Measurements from ENCODE around the gene CEP72. TPM values are rescaled to one million over a fixed set of nuclear protein-coding genes. Genes with fewer than 3 reads are reported as not detected.
"Not testable (repeated sequence)": the region's sequence is repeated elsewhere in the genome, so short reads cannot be mapped to it uniquely, and the experiment has no call there.

CEP72 gene
- polyA plus RNA-seq, 4 donors: 4.4 to 10.8 (median 9.0) TPM

DNA sequence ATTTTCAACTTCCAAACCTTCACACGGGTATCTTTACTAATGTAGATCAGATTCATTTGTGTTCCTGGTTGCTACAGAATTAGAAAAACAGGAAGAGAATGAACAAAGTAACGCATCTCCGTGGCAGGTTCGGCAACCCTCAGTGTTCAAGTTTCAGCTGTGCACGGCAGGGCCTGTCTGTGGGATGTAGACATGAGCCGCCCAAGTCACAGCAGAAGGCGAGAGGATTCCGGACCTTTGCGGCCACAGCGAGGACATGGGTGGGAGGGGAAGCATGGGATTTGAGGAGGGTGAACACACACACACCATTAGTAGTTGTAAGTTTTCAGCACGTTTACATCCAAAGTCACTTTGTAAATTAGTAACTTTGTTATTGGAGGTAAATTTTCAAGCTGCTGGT lies 31.7 kb upstream of the CEP72 start:
- DNase-seq (ENCODE audit: low read depth in 4 of 4, low spot score in 3 of 4): no peak

DNA sequence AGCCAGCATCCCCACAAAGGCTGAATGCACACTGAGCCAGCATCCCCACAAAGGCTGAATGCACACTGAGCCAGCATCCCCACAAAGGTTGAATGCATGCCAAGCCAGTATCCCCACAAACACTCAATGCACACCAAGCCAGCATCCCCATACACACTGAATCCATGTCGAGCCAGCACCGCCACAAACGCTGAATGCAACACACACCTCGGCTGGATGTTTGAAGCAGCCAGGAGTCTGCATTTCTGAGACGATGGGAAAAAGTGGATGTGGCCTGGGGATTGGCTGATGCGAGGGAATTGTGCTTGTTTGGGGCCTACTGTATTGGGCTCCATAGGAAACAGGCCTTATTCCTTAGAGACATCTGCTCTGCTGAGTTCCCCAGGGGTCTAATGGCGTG lies 30.9 kb upstream of the CEP72 start:
- DNase-seq (ENCODE audit: low read depth in 4 of 4, low spot score in 3 of 4): no peak

DNA sequence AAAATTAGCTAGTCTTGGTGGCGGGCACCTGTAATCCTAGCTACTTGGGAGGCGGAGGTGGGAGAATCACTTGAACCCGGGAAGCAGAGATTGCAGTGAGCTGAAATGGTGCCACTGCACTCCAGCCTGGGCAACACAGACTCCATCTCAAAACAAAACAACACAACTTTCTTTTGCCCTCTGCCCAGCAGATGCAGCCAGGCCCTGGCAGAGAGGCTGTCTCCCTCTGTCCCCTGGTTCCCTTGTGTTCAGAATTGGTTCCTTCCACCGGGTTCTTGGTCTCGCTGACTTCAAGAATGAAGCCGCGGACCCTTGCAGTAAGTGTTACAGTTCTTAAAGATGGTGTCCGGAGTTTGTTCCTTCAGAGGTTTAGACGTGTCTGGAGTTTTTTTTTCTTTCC lies 30.2 kb upstream of the CEP72 start:
- no peak for DNase-seq (ENCODE audit: low read depth in 4 of 4, low spot score in 3 of 4)

DNA sequence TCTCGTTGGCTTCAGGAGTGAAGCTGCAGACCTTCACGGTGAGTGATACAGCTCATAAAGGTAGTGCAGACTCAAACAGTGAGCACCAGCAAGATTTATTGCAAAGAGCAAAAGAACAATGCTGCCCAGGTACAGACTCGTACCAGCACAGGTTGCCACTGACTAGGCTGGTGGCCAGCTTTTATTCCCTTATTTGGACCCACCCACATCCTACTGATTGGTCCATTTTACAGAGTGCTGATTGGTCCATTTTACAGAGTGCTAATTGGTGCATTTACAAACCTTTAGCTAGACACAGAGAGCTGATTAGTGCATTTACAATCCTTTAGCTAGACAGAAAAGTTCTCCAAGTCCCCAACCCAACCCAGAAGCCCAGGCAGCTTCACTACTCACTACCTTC lies 29.7 kb upstream of the CEP72 start:
- not testable (repeated sequence) for DNase-seq (ENCODE audit: low read depth in 4 of 4, low spot score in 3 of 4)

DNA sequence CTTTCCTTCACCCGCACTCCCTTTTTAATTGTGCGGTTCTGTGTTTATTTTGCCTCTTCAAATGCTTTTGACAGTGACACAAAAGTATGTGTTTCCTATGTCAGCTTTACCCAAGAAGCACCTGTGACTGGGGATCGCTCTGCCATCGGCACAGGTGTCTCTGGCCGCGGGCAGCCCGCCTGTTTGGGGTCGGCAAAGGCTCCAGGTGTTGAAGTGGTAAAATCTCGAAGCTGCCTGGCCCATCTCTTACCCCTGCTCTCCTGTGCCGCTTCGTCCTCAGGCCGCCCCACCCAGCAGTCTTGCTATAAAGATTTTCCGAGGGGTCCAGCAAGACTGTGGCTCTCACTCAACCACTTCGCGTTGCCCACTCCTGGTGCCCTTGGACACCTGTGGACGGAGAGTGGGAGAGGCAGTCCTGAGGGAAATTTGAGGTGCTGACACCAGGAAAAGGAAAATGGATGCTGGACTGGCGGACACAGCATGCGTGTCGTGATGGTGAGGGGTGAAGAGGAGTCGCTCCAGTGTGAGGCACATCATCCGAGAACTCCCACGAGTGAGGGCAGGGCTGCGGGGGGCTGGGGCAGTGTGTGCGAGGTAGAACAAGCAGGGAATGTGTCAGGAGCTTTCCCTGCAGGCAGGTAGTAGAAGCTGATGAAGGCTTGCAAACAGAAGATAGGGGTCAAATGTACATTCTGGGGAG lies 29.1 kb upstream of the CEP72 start:
- DNase-seq (ENCODE audit: low read depth in 4 of 4, low spot score in 3 of 4): no peak

DNA sequence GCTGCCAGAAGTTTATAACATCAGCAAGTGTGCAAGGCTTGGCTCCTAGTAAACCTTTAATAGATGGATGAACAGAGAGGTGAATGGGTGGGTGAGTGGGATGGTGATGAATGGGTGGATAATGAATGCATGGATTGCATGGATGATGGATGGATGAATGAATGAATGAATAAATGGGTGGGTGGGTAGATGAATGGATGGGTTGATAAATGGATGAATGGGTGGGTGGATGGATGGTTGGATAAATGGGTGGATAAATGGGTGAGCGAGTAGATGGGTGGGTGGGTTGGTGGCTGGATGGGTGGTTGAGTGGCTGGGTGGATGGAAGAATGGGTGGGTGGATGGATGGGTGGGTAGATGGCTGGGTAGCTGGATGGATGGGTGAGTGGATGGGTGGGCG lies 28.5 kb upstream of the CEP72 start:
- no peak for DNase-seq (ENCODE audit: low read depth in 4 of 4, low spot score in 3 of 4)

DNA sequence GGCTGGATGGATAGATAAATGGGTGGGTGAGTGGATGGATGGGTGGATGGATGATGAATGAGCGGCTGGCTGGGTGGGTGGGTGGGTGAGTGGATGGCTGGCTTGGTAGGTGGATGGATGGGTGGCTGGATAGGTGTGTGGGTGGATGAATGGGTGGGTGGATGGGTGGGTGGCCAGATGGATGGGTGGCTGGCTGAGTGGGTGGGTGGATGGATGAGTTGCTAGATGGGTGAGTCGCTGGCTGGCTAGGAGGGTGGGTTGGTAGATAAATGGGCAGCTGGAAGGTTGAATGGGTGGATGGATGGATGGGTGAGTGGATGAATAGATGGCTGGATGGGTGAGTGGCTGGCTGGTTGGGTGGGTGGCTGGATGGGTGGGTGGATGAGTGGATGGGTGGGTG lies 27.9 kb upstream of the CEP72 start:
- no peak for DNase-seq (ENCODE audit: low read depth in 4 of 4, low spot score in 3 of 4)

DNA sequence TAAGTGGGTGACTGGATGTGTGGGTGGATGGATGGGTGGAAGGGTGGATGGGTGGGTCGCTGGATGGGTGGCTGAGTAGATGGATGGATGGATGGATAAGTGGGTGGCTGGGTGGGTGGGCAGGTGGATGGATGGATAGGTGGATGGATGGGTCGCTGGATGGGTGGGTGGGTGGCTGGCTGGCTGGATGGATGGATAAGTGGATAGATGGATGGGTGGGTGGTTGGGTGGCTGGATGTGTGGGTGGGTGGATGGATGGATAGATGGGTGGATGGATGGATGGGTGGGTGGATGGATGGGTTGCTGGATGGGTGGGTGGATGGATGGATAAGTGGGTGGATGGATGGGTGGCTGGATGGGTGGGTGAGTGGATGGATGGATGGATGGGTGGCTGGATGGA lies 27.3 kb upstream of the CEP72 start:
- no peak for DNase-seq (ENCODE audit: low read depth in 4 of 4, low spot score in 3 of 4)

DNA sequence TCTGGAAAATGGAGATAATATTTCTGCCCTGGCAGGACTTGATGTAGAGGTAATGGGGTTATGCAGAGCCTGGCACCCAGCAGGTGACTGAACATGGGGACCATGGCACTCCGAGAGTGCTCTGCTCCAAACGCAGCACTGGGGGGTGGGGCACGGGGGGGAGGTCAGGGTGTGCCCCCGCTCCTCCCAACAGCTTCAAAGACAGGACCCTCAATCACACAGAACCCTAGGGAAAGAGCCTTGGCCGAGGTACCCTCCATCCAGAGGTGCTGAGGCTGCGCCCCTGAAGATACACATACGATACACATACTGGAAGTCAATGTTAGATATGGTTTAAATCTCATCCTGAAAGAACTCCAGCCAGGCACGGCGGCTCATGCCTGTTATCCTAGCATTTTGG lies 26.6 kb upstream of the CEP72 start:
- no peak for DNase-seq (ENCODE audit: low read depth in 4 of 4, low spot score in 3 of 4)

DNA sequence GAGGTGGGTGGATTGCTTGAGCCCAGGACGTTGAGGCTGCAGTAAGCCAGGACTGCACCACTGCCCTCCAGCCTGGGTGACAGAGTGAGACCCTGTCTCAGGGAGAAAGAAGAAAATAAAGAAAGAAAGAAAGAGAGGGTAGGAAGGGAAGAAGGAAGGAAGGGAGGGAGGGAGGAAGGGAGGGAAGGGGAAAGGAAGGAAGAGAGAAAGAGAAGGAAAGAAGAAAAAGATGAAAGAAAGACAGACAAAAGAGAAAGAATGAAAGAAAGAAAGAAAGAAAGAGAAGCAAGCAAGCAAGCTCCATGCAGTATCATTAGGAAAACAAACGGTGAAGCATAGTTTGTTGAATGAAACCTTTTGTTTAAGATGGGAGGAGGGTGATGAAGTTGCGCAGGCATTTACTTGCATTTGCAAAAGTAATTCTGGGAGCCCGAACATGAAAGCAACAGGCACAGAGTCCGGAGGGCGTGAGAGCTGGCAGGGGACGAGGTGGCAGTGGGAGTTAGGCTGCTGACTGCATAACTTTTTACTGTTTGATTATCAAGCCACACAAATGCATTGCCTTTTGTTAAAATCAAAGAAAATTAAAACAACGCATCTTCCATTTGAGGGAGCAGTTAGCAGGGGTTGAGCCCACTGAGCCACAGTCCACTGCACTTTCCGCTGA lies 26.0 kb upstream of the CEP72 start:
- DNase-seq (ENCODE audit: low read depth in 4 of 4, low spot score in 3 of 4): no peak

DNA sequence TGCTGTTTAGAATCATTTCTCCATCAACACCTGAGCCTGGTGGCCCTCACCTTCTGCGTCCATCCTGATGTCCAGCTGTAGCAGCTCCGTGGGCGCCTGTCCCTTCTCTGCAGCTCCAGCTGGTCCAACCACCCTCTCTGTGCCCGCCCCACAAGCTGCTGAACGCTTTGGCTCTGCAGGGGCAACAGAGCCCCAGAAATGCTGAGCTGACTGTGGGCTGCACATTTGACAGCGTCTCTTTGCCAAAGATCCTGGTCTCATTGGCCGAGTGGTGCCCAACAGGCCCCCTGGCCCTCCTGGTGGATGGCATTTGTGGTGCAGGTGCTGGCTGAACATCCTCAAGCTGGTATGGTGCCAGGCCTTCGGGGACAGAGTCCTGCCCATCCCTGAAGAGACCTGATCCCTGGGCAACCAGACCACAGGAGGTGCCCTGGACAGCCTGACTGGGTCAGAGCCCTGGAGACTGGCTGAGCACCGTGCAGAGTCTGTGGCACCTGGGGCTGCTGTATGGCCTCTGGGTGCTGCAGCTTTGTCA lies 25.3 kb upstream of the CEP72 start:
- DNase-seq (ENCODE audit: low read depth in 4 of 4, low spot score in 3 of 4): no peak

DNA sequence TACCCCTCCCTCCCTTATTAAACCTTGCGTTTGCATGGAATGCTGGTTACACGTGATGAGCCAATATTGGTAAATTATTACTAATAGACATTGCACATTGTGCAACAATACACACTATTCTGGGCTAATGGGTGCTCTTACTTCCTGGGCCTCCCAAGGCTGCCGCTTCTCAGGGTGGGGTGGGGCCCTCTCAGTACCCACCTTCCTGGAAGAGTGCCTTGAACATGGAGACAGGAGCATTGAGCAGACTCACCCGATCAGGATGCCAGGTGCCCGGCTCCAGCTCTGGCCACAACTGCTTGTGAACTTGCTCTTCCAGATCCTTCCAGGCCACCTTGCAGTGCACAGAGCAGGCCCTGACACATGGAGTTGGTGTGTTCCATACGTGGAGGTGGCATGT lies 24.7 kb upstream of the CEP72 start:
- DNase-seq (ENCODE audit: low read depth in 4 of 4, low spot score in 3 of 4): no peak

DNA sequence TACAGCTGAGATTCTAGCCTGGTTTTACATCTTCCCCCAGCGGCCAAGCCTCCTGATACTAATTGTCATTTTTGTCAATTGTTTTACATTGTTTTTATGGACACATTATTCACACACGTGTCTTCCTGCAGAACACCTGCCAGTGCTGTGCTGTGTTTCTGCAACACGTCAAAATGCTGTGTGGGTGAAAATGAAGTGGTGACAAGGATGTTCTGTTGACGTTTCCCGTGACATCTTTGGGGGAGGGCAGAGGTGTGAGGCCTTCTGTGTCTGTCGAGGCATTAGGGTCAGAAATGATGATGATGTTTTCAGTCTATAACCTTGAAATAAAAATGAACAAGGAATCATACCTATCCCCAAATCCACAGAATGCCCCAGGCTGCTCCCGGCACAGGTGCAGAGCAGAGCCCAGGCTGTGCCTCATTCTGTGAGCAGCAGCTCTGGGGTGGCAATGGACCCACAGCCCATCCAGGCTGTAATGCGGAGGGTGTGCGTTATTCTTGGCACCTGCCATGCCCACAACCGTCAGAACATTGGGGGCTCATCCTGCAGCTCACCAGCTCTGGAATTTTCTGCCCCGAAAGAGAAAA lies 23.6 kb upstream of the CEP72 start:
- no peak for DNase-seq (ENCODE audit: low read depth in 4 of 4, low spot score in 3 of 4)

DNA sequence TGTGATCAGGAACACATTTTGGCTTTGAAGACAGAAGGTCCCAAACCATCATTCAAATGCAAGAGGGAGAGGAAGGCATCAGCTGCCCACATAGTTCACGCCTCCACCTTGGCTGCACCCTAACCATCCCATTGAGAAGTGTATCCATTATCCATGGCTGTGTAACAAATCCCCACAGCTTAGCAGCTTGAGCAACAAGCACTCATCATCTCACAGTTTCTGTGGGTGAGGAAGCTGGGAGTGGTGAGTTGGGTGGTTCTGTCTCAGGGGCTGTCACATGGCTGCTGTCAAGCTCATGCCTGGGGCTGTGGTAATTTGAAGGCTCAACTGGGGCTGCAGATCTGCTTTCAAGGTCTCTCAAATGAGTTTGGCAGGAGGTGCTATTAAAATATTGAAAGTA lies 23.0 kb upstream of the CEP72 start:
- DNase-seq (ENCODE audit: low read depth in 4 of 4, low spot score in 3 of 4): no peak

DNA sequence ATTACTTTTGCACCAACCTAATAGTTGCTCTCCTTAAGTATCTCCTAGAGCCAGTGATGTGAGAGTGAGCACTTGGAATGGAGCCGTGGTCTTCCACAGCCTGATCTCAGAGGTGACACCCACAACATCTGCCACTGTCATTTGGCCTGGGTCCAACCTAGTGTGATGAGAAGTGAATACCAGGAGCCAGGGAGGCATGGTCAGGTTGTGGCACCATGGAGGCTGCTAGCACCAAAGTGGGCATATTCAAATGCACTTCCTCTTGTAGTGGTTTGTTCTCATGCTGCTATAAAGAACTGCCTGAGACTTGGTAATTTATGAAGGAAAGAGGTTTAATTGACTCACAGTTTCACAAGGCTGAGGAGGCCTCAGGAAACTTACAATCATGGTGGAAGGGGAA lies 22.6 kb upstream of the CEP72 start:
- no peak for DNase-seq (ENCODE audit: low read depth in 4 of 4, low spot score in 3 of 4)

DNA sequence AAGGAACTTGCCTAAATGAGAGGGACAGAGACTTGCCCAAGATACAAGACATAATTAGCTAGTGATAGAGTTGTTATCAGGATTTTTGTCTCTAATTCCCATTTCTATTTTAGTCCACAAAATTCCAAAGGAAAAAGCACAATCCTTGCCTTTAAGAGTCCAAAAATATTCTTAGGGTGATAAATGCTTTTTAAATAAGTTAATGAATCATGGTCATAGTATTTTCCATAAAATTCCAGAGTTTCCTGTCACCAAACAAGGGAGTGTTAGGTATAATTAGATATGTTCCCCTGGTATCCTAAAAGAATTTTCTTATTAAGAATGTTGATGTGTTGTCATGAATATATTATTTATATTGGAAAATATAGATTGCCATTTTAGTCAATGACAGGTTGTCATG lies 21.8 kb upstream of the CEP72 start:
- DNase-seq (ENCODE audit: low read depth in 4 of 4, low spot score in 3 of 4): no peak

DNA sequence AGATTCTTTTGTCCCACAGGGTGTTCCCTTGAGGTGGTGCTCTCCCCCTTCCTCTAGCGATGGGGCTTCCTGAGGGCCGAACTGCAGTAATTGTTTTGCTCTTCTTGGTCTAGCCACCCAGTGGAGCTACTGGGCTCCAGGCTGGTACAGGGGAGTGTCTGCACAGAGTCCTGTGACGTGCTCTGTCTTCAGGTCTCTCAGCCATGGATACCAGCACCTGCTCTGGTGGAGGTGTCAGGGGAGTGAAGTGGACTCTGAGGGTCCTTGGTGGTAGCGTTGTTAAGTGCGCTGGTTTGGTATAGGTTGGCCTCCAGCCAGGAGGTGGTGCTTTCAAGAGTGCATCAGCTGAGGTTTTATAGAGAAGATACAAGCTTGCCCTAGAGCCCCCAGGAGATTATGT lies 20.4 kb upstream of the CEP72 start:
- no peak for DNase-seq (ENCODE audit: low read depth in 4 of 4, low spot score in 3 of 4)

DNA sequence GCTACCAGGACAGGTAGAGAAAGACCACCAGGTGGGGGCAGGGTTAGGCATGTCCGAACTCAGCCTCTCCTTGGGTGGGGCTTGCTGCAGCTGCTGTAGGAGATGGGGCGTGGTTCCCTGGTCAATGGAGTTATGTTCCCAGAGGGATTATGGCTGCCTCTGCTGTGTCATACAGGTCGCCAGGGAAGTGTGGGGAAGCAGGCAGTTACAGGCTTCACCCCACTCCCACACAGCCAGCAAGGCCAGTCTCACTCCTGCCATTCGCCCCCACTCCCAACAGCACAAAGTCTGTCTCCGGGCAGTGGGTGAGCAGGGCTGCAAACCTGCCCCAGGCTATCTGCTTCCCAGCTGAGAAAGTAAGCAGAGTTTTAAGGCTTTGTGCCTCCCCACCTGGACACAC lies 20.0 kb upstream of the CEP72 start:
- DNase-seq (ENCODE audit: low read depth in 4 of 4, low spot score in 3 of 4): no peak

DNA sequence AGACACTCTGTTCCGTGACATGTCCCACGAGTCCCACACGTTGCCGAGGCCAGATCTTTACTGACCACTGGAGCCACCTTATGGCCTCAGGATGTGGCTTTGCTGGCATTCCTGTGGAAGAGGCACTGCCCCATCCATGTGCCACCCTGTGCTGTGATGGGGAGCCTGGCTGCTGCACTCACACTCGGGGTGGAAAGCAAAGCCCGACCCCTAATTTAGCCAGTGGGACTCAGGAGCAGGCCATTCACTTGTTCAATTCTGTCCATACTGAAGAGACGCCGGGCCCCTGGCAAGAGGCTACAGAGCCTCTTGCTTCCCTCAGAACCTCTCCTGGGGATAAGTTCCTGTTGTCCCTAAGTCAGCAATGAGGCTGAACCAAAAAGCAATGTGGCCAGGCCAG lies 18.6 kb upstream of the CEP72 start:
- no peak for DNase-seq (ENCODE audit: low read depth in 4 of 4, low spot score in 3 of 4)

DNA sequence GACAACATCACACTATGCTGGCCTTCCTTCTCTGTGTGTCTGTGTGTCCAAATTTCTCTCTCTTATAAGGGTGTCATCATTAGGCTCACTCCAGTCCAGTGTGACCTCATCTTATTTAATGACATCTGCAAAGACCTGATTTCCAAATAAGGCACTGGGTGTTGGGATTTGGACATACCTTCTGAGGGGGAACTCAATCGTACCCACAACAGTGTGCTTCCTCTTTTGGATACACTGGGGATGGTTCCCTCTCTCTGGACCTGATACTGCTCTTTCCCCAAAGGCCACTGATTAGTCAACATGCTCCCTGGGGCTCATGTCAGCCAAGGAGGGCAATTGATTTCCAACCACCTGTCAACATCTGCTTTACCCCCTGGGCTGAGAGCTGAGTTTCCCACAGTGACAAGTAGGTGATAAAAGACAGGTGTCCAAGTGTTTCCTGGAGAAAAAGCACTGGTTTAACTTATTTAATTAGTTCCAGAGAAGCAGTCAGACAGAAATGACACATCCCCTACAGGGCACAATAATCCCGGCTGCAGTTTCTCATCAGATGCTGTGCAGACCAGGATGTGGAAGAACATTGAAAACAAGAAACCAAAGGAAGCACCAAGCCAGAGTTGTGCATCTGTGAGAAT lies 17.8 kb upstream of the CEP72 start:
- DNase-seq (ENCODE audit: low read depth in 4 of 4, low spot score in 3 of 4): no peak

DNA sequence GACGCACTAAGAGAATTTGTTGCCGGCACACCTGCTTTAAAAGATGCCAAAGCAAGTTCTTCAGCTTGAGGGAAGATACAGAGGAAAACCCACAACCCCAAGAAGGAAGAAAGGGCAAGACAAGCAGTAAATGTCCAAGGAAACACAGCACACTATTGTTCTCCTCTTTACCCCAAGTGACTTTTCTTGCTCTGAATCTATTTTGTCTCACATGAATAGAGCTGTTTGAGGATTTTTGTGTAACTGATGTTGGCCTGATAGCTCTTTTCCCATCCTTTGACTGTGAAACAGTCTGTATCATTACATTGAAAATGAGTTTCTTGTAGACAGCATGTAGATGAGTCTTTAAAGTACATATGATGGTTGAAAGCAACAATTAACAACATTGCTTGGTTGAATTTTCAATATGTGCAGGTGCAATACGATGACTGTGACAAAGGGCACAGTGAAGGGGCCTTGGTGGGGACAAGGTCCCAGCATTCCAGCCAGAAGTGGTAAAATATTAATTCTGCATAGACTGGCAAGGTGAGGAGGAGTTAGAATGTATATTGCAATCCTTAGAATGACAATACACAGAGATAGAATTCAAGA lies 16.8 kb upstream of the CEP72 start:
- DNase-seq (ENCODE audit: low read depth in 4 of 4, low spot score in 3 of 4): no peak

Measured in left renal pelvis (tissue), 4 donors.